HepG2 (cell line): Measurements from ENCODE around the gene LYST. TPM values are rescaled to one million over a fixed set of nuclear protein-coding genes. Genes with fewer than 3 reads are reported as not detected.

Source experiments
- HMG20A ChIP-seq: IDR thresholded peaks from 2 replicates; pipeline ENCODE4 v1.6.1; 2016; ENCODE audit warnings: borderline replicate concordance
- HMG20B ChIP-seq: conservative IDR thresholded peaks from 2 replicates; pipeline ENCODE4 v1.6.1; 2016; ENCODE audit warnings: missing genetic modification reagents, missing compliant biosample characterization
- NFE2L1 ChIP-seq: sonication (generic); formaldehyde crosslinking; IDR thresholded peaks from 2 replicates; pipeline ENCODE4 v1.4.0; 2020; ENCODE audit warnings: missing genetic modification reagents, mild to moderate bottlenecking, borderline replicate concordance
- SMAD1 ChIP-seq: sonication (generic); formaldehyde crosslinking; IDR thresholded peaks from 2 replicates; pipeline ENCODE4 v1.4.0; 2020; ENCODE audit warnings: missing genetic modification reagents, low read depth, mild to moderate bottlenecking, borderline replicate concordance
- ZNF20 ChIP-seq: sonication (generic); formaldehyde crosslinking; IDR thresholded peaks from 2 replicates; pipeline ENCODE4 v1.4.0; 2020; ENCODE audit warnings: mild to moderate bottlenecking, moderate library complexity, missing genetic modification reagents
- ZNF205 ChIP-seq: IDR thresholded peaks from 2 replicates; pipeline ENCODE4 v1.6.1; 2018; ENCODE audit warnings: missing biosample characterization, missing genetic modification reagents
- ZNF207 ChIP-seq: fragments of 450-650 bp; IDR thresholded peaks from 2 replicates; pipeline ENCODE4 v1.6.1; 2016; ENCODE audit warnings: antibody characterized with exemption, borderline replicate concordance
- ZNF292 ChIP-seq: sonication (generic); formaldehyde crosslinking; IDR thresholded peaks from 2 replicates; pipeline ENCODE4 v1.8.1; 2022; ENCODE audit warnings: mild to moderate bottlenecking, low read depth, missing genetic modification reagents, borderline replicate concordance
- ZNF432 ChIP-seq: sonication (generic); formaldehyde crosslinking; IDR thresholded peaks from 2 replicates; pipeline ENCODE4 v1.5.0; 2020; ENCODE audit warnings: missing genetic modification reagents, mild to moderate bottlenecking, borderline replicate concordance
- ZNF543 ChIP-seq: sonication (generic); formaldehyde crosslinking; IDR thresholded peaks from 2 replicates; pipeline ENCODE4 v1.4.0; 2020; ENCODE audit warnings: mild to moderate bottlenecking, missing genetic modification reagents
- ZNF816 ChIP-seq: sonication (generic); formaldehyde crosslinking; IDR thresholded peaks from 2 replicates; pipeline ENCODE4 v1.8.0; 2022; ENCODE audit warnings: missing genetic modification reagents, mild to moderate bottlenecking, borderline replicate concordance
- polyA plus RNA-seq, 8 experiments: library from polyadenylated mRNA; depleted of rRNA in 3 of 8; stranded (reverse) in 7 of 8; unstranded in 1 of 8; fragments of >200 nt; fragmentation: Illumina TruSeq in 4 of 8; extraction: Trizol in 4 of 8; gene quantifications; 2 replicates each; pipeline versions ENCODE4 v1.2.1 to v1.2.3, GENCODE V29; 2011 to 2016; ENCODE audit warnings: low read depth in 4 of 8, missing spikeins in 1 of 8, mixed read lengths in 1 of 8; ENCODE audit not compliant: insufficient read depth in 1 of 8
- total RNA-seq, 5 experiments: library from RNA; depleted of rRNA; stranded (reverse); fragments of >200 nt; fragmentation: Illumina TruSeq; extraction: Trizol; gene quantifications; 2 replicates each; pipeline ENCODE4 v1.2.3, GENCODE V29; 2016; ENCODE audit warnings: low read depth in 1 of 5
- TF ChIP-seq, protein P1 (sequence below): sonication (generic); formaldehyde crosslinking; IDR thresholded peaks from 2 replicates; pipeline ENCODE4 v1.4.0; 2020; ENCODE audit warnings: missing genetic modification reagents
- TF ChIP-seq, protein P2 (sequence below): sonication (generic); formaldehyde crosslinking; IDR thresholded peaks from 2 replicates; pipeline ENCODE4 v1.8.0; 2022; ENCODE audit warnings: mild to moderate bottlenecking, missing genetic modification reagents, moderate library complexity
- TF ChIP-seq, protein P3 (sequence below): sonication (generic); formaldehyde crosslinking; conservative IDR thresholded peaks from 2 replicates; pipeline ENCODE4 v1.8.0; 2022; ENCODE audit warnings: mild to moderate bottlenecking, moderate library complexity, missing genetic modification reagents
- TF ChIP-seq, protein P4 (sequence below): sonication (generic); formaldehyde crosslinking; IDR thresholded peaks from 2 replicates; pipeline ENCODE4 v1.9.0; 2021; ENCODE audit warnings: mild to moderate bottlenecking, missing genetic modification reagents

LYST gene
- total and polyA plus RNA-seq, 2 of the 13 experiments (the other 11 are each of a cell fraction or from before 2014, with no cell fraction given), result 0.91 to 2.5 TPM

DNA sequence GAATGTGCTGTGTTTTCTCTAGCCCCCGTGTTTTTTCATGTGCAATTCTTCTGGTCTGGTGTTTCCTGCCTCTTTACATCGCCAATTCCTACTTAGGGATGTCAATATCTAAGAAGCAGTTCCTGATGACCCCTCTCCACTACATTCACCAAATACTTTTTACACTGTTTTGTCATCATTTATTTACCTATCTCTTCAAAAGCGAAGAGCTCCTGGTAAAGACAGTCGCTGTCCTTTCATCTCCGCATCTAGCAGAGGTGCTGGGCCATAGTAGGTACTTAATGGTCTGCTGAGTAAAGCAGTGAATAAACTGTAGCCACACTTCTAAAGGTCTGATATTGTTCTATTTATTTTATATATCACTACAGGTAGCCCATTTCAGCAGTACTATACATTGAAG, 43.0 kb downstream of the LYST start (continued):
- TF ChIP-seq ZNF432 (CRISPR knock-in tag), result no peak
- no peak for TF ChIP-seq ZNF816 (CRISPR knock-in tag)
- TF ChIP-seq ZNF20 (CRISPR knock-in tag), result no peak
- TF ChIP-seq, protein P1, sequence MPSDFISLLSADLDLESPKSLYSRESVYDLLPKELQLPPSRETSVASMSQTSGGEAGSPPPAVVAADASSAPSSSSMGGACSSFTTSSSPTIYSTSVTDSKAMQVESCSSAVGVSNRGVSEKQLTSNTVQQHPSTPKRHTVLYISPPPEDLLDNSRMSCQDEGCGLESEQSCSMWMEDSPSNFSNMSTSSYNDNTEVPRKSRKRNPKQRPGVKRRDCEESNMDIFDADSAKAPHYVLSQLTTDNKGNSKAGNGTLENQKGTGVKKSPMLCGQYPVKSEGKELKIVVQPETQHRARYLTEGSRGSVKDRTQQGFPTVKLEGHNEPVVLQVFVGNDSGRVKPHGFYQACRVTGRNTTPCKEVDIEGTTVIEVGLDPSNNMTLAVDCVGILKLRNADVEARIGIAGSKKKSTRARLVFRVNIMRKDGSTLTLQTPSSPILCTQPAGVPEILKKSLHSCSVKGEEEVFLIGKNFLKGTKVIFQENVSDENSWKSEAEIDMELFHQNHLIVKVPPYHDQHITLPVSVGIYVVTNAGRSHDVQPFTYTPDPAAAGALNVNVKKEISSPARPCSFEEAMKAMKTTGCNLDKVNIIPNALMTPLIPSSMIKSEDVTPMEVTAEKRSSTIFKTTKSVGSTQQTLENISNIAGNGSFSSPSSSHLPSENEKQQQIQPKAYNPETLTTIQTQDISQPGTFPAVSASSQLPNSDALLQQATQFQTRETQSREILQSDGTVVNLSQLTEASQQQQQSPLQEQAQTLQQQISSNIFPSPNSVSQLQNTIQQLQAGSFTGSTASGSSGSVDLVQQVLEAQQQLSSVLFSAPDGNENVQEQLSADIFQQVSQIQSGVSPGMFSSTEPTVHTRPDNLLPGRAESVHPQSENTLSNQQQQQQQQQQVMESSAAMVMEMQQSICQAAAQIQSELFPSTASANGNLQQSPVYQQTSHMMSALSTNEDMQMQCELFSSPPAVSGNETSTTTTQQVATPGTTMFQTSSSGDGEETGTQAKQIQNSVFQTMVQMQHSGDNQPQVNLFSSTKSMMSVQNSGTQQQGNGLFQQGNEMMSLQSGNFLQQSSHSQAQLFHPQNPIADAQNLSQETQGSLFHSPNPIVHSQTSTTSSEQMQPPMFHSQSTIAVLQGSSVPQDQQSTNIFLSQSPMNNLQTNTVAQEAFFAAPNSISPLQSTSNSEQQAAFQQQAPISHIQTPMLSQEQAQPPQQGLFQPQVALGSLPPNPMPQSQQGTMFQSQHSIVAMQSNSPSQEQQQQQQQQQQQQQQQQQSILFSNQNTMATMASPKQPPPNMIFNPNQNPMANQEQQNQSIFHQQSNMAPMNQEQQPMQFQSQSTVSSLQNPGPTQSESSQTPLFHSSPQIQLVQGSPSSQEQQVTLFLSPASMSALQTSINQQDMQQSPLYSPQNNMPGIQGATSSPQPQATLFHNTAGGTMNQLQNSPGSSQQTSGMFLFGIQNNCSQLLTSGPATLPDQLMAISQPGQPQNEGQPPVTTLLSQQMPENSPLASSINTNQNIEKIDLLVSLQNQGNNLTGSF (CRISPR knock-in tag), result no peak
- TF ChIP-seq ZNF543, result no peak
- TF ChIP-seq HMG20B (CRISPR knock-in tag), result 0 out of 2 replicates have a peak, but pooled peaks have one; percentile 15
- no peak for TF ChIP-seq SMAD1 (CRISPR knock-in tag)
- no peak for TF ChIP-seq ZNF292 (CRISPR knock-in tag)
- TF ChIP-seq NFE2L1 (CRISPR knock-in tag), result no peak
- TF ChIP-seq ZNF205, result no peak
- TF ChIP-seq, protein P2, sequence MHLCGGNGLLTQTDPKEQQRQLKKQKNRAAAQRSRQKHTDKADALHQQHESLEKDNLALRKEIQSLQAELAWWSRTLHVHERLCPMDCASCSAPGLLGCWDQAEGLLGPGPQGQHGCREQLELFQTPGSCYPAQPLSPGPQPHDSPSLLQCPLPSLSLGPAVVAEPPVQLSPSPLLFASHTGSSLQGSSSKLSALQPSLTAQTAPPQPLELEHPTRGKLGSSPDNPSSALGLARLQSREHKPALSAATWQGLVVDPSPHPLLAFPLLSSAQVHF (CRISPR knock-in tag), result no peak
- TF ChIP-seq HMG20A (CRISPR knock-in tag), result peak; percentile 77; the same call in 1 of the 2 replicates
- TF ChIP-seq, protein P3, sequence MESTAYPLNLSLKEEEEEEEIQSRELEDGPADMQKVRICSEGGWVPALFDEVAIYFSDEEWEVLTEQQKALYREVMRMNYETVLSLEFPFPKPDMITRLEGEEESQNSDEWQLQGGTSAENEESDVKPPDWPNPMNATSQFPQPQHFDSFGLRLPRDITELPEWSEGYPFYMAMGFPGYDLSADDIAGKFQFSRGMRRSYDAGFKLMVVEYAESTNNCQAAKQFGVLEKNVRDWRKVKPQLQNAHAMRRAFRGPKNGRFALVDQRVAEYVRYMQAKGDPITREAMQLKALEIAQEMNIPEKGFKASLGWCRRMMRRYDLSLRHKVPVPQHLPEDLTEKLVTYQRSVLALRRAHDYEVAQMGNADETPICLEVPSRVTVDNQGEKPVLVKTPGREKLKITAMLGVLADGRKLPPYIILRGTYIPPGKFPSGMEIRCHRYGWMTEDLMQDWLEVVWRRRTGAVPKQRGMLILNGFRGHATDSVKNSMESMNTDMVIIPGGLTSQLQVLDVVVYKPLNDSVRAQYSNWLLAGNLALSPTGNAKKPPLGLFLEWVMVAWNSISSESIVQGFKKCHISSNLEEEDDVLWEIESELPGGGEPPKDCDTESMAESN (CRISPR knock-in tag), result no peak
- TF ChIP-seq, protein P4, sequence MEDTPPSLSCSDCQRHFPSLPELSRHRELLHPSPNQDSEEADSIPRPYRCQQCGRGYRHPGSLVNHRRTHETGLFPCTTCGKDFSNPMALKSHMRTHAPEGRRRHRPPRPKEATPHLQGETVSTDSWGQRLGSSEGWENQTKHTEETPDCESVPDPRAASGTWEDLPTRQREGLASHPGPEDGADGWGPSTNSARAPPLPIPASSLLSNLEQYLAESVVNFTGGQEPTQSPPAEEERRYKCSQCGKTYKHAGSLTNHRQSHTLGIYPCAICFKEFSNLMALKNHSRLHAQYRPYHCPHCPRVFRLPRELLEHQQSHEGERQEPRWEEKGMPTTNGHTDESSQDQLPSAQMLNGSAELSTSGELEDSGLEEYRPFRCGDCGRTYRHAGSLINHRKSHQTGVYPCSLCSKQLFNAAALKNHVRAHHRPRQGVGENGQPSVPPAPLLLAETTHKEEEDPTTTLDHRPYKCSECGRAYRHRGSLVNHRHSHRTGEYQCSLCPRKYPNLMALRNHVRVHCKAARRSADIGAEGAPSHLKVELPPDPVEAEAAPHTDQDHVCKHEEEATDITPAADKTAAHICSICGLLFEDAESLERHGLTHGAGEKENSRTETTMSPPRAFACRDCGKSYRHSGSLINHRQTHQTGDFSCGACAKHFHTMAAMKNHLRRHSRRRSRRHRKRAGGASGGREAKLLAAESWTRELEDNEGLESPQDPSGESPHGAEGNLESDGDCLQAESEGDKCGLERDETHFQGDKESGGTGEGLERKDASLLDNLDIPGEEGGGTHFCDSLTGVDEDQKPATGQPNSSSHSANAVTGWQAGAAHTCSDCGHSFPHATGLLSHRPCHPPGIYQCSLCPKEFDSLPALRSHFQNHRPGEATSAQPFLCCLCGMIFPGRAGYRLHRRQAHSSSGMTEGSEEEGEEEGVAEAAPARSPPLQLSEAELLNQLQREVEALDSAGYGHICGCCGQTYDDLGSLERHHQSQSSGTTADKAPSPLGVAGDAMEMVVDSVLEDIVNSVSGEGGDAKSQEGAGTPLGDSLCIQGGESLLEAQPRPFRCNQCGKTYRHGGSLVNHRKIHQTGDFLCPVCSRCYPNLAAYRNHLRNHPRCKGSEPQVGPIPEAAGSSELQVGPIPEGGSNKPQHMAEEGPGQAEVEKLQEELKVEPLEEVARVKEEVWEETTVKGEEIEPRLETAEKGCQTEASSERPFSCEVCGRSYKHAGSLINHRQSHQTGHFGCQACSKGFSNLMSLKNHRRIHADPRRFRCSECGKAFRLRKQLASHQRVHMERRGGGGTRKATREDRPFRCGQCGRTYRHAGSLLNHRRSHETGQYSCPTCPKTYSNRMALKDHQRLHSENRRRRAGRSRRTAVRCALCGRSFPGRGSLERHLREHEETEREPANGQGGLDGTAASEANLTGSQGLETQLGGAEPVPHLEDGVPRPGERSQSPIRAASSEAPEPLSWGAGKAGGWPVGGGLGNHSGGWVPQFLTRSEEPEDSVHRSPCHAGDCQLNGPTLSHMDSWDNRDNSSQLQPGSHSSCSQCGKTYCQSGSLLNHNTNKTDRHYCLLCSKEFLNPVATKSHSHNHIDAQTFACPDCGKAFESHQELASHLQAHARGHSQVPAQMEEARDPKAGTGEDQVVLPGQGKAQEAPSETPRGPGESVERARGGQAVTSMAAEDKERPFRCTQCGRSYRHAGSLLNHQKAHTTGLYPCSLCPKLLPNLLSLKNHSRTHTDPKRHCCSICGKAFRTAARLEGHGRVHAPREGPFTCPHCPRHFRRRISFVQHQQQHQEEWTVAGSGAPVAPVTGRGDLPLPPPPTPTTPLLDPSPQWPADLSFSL (CRISPR knock-in tag), result no peak
- TF ChIP-seq ZNF207, result no peak
